Neuronal stem cell (in vitro differentiated cells): ENCODE results near the gene ATF6B.

ENCODE experiments used
- DNase-seq: peaks from one replicate; pipeline ENCODE4 v3.0.0-alpha.2; 2013; ENCODE audit warnings: low spot score
- H2AFZ ChIP-seq: one replicate; pipeline ENCODE4 v1.6.1; 2013; ENCODE audit warnings: mild to moderate bottlenecking, low read length, inconsistent platforms
- H2AK5ac ChIP-seq: 2 replicates; pipeline ENCODE4 v1.6.1; 2013; ENCODE audit warnings: low read depth, mild to moderate bottlenecking, inconsistent platforms, low read length, moderate library complexity, mixed read lengths
- H2BK120ac ChIP-seq: 2 replicates; pipeline ENCODE4 v1.6.1; 2013; ENCODE audit warnings: low read depth, mild to moderate bottlenecking, inconsistent platforms, low read length, moderate library complexity, mixed read lengths
- H2BK12ac ChIP-seq: one replicate; pipeline ENCODE4 v1.6.1; 2013; ENCODE audit warnings: low read length, inconsistent platforms
- H2BK15ac ChIP-seq: 2 replicates; pipeline ENCODE4 v1.6.1; 2013; ENCODE audit warnings: mild to moderate bottlenecking, low read length, inconsistent platforms, mixed read lengths
- H2BK5ac ChIP-seq: one replicate; pipeline ENCODE4 v1.6.1; 2013; ENCODE audit warnings: inconsistent platforms, mild to moderate bottlenecking, low read length, moderate library complexity
- H3K14ac ChIP-seq: one replicate; pipeline ENCODE4 v1.6.1; 2013; ENCODE audit warnings: low read length, inconsistent platforms
- H3K18ac ChIP-seq: 2 replicates; pipeline ENCODE4 v1.6.1; 2013; ENCODE audit warnings: low read length, inconsistent platforms
- H3K23ac ChIP-seq: 2 replicates; pipeline ENCODE4 v1.6.1; 2013; ENCODE audit warnings: low read depth, mild to moderate bottlenecking, mixed read lengths, low read length, inconsistent platforms; ENCODE audit not compliant: poor library complexity
- H3K27ac ChIP-seq: replicated peaks from 3 replicates; pipeline ENCODE4 v1.5.1; 2013; ENCODE audit warnings: low read length, inconsistent platforms
- H3K27me3 ChIP-seq, 3 experiments: 2 replicates each; pipeline ENCODE4 v1.6.1; 2013; ENCODE audit warnings: low read length in 3 of 3, mild to moderate bottlenecking in 2 of 3, inconsistent platforms in 1 of 3, low read depth in 1 of 3, mixed read lengths in 1 of 3, moderate library complexity in 1 of 3; ENCODE audit not compliant: control insufficient read depth in 3 of 3, insufficient read depth in 3 of 3
- H3K36me3 ChIP-seq, 2 donors: replicated peaks in 1 of 2; 2 replicates each; pipeline ENCODE4 v1.6.1; 2013; ENCODE audit warnings: low read length in 2 of 2; ENCODE audit not compliant: control insufficient read depth in 2 of 2, insufficient read depth in 2 of 2
- H3K4ac ChIP-seq: 2 replicates; pipeline ENCODE4 v1.6.1; 2013; ENCODE audit warnings: inconsistent platforms, mild to moderate bottlenecking, low read length, moderate library complexity
- H3K4me1 ChIP-seq, 2 donors: 1 replicate in 1 of 2; 2 replicates in 1 of 2; pipeline ENCODE4 v1.6.1; 2013; ENCODE audit warnings: low read length in 2 of 2, low read depth in 1 of 2; ENCODE audit not compliant: control insufficient read depth in 2 of 2, insufficient read depth in 1 of 2
- H3K4me2 ChIP-seq: one replicate; pipeline ENCODE4 v1.6.1; 2013; ENCODE audit warnings: mild to moderate bottlenecking, low read length, inconsistent platforms; ENCODE audit not compliant: insufficient read depth, poor library complexity, severe bottlenecking
- H3K4me3 ChIP-seq, 2 donors: 2 replicates each; pipeline ENCODE4 v1.5.1; 2013; ENCODE audit warnings: low read length in 2 of 2, mild to moderate bottlenecking in 2 of 2, inconsistent platforms in 1 of 2, moderate library complexity in 1 of 2
- H3K79me1 ChIP-seq: one replicate; pipeline ENCODE4 v1.6.1; 2013; ENCODE audit warnings: low read depth, mild to moderate bottlenecking, inconsistent platforms, low read length, moderate library complexity
- H3K9ac ChIP-seq: one replicate; pipeline ENCODE4 v1.6.1; 2013; ENCODE audit warnings: mild to moderate bottlenecking, low read depth, low read length, inconsistent platforms; ENCODE audit not compliant: poor library complexity
- H3K9me3 ChIP-seq, 2 donors: replicated peaks in 1 of 2; 2 replicates each; pipeline versions ENCODE3 to v1.6.1; 2013; ENCODE audit warnings: low read length in 2 of 2, mild to moderate bottlenecking in 2 of 2, inconsistent platforms in 1 of 2, low read depth in 1 of 2, mixed read lengths in 1 of 2, moderate library complexity in 1 of 2; ENCODE audit not compliant: control insufficient read depth in 2 of 2, insufficient read depth in 1 of 2
- H4K8ac ChIP-seq: one replicate; pipeline ENCODE4 v1.6.1; 2013; ENCODE audit warnings: low read depth, mild to moderate bottlenecking, inconsistent platforms, low read length, moderate library complexity
- H4K91ac ChIP-seq: one replicate; pipeline ENCODE4 v1.6.1; 2013; ENCODE audit warnings: low read length, low read depth, mild to moderate bottlenecking, inconsistent platforms; ENCODE audit not compliant: poor library complexity
- WGBS, 2 donors: extraction: QIAGEN DNeasy Blood & Tissue Kit; methylation state at CpG; one replicate each; pipeline ENCODE4 v1.1.7; 2013; ENCODE audit warnings: missing lambda C conversion rate in 2 of 2, mixed read lengths in 1 of 2; ENCODE audit not compliant: insufficient read length in 2 of 2, insufficient replicate concordance in 1 of 2; ENCODE audit errors: extremely low coverage in 2 of 2; 5-methylcytosine and 5-hydroxymethylcytosine counted together

Gene ATF6B

GRCh38 chr6:32096087-32096393, 32.0 kb downstream of the ATF6B start:
- no peaks in the 10 kb centered on the region for H3K4me1 ChIP-seq
- H3K9me3 ChIP-seq = no peaks in the 10 kb centered on the region
- H3K4me3 ChIP-seq = no peak overlapping the region
- peak overlapping the region; percentile 19 for H3K18ac ChIP-seq
- no peak overlapping the region for H3K27ac ChIP-seq
- peak overlapping the region; percentile 97 for H3K14ac ChIP-seq
- H2BK5ac ChIP-seq = no peak overlapping the region
- H3K9ac ChIP-seq = peak overlapping the region; percentile 21
- peaks cover 0 to 31% (median 0%) of the 10 kb centered on the region in 3 experiments for H3K27me3 ChIP-seq
- no peaks in the 10 kb centered on the region for H3K36me3 ChIP-seq
- no peak overlapping the region for H4K8ac ChIP-seq
- no peak for DNase-seq
- peak overlapping the region; percentile 73 for H2BK12ac ChIP-seq
- peak overlapping the region; percentile 81 for H2AK5ac ChIP-seq
- peaks cover 2% of the 10 kb centered on the region for H3K79me1 ChIP-seq
- no CpG with 5 or more reads among the region's 36 CpGs for WGBS, 2 donors
- peak overlapping the region; percentile 72 for H4K91ac ChIP-seq
- peak overlapping the region; percentile 68 for H3K23ac ChIP-seq
- H2AFZ ChIP-seq = no peak overlapping the region
- no peak overlapping the region for H2BK120ac ChIP-seq
- H3K4ac ChIP-seq = no peak overlapping the region
- H3K4me2 ChIP-seq = peak overlapping the region; percentile 18
- no peak overlapping the region for H2BK15ac ChIP-seq

GRCh38 chr6:32095338-32096086, 32.5 kb downstream of the ATF6B start:
- peak overlapping the region; percentile 77 for H3K9ac ChIP-seq
- H3K18ac ChIP-seq = peak overlapping the region; percentile 44
- peak overlapping the region; percentile 70 for H2AK5ac ChIP-seq
- no peak for DNase-seq
- no peak overlapping the region for H3K4ac ChIP-seq
- peaks cover 0 to 31% (median 0%) of the 10 kb centered on the region in 3 experiments for H3K27me3 ChIP-seq
- H3K23ac ChIP-seq = peak overlapping the region; percentile 68
- WGBS, 2 donors = no CpG with 5 or more reads among the region's 30 CpGs
- H2BK15ac ChIP-seq = no peak overlapping the region
- peak overlapping the region; percentile 92 for H4K8ac ChIP-seq
- H3K79me1 ChIP-seq = peaks cover 2% of the 10 kb centered on the region
- H2BK120ac ChIP-seq = peak overlapping the region; percentile 31
- H3K4me3 ChIP-seq = no peak overlapping the region
- H3K4me2 ChIP-seq = no peak overlapping the region
- peak overlapping the region; percentile 97 for H3K14ac ChIP-seq
- H3K27ac ChIP-seq = no peak overlapping the region
- no peak overlapping the region for H2AFZ ChIP-seq
- no peak overlapping the region for H2BK5ac ChIP-seq
- no peaks in the 10 kb centered on the region for H3K4me1 ChIP-seq
- no peaks in the 10 kb centered on the region for H3K9me3 ChIP-seq
- H4K91ac ChIP-seq = peak overlapping the region; percentile 72
- peak overlapping the region; percentile 6 for H2BK12ac ChIP-seq
- H3K36me3 ChIP-seq = no peaks in the 10 kb centered on the region

GRCh38 chr6:32092760-32093497, 35.1 kb downstream of the ATF6B start:
- H3K27ac ChIP-seq = no peak overlapping the region
- no CpG with 5 or more reads among the region's 8 CpGs for whole genome bisulfite sequencing, 2 donors

GRCh38 chr6:32089082-32089828, 38.8 kb downstream of the ATF6B start:
- Histone ChIP-seq H4K91ac (no peak overlapping the region), H3K9ac (no peak overlapping the region), H3K9me3 (no peaks in the 10 kb centered on the region), H3K23ac (peak overlapping the region; percentile 98), H3K4ac (no peak overlapping the region), H2AFZ (no peak overlapping the region), H3K4me1 (no peaks in the 10 kb centered on the region), H2BK5ac (no peak overlapping the region), H3K4me3 (no peak overlapping the region), H3K27ac (no peak overlapping the region), H2BK15ac (no peak overlapping the region), H3K79me1 (no peaks in the 10 kb centered on the region), H2BK12ac (no peak overlapping the region), H3K18ac (no peak overlapping the region), H2BK120ac (no peak overlapping the region), H3K36me3 (no peaks in the 10 kb centered on the region), H4K8ac (no peak overlapping the region), H3K27me3 (peaks cover 0 to 52% (median 8%) of the 10 kb centered on the region in 3 experiments), H3K14ac (no peak overlapping the region), H2AK5ac (peak overlapping the region; percentile 79), H3K4me2 (no peak overlapping the region)
- no peak for DNase-seq
- no CpG with 5 or more reads among the region's 10 CpGs for WGBS, 2 donors

More at GRCh38 chr6:32092760-32093497, 35.1 kb downstream of the ATF6B start:
- H2AK5ac ChIP-seq = no peak overlapping the region
- peaks cover 2% of the 10 kb centered on the region for H3K79me1 ChIP-seq
- no peak overlapping the region for H4K91ac ChIP-seq
- no peak overlapping the region for H3K23ac ChIP-seq
- H3K4me3 ChIP-seq = no peak overlapping the region
- H2BK15ac ChIP-seq = no peak overlapping the region
- H3K4me2 ChIP-seq = no peak overlapping the region
- no peak for DNase-seq
- H3K9me3 ChIP-seq = no peaks in the 10 kb centered on the region
- no peak overlapping the region for H2AFZ ChIP-seq
- H3K27me3 ChIP-seq = peaks cover 0 to 48% (median 0%) of the 10 kb centered on the region in 3 experiments
- H3K4ac ChIP-seq = no peak overlapping the region
- no peak overlapping the region for H3K18ac ChIP-seq
- H2BK120ac ChIP-seq = no peak overlapping the region
- H3K14ac ChIP-seq = no peak overlapping the region
- H3K36me3 ChIP-seq = no peaks in the 10 kb centered on the region
- no peak overlapping the region for H2BK5ac ChIP-seq
- H4K8ac ChIP-seq = no peak overlapping the region
- H3K9ac ChIP-seq = no peak overlapping the region
- H3K4me1 ChIP-seq = no peaks in the 10 kb centered on the region
- no peak overlapping the region for H2BK12ac ChIP-seq
